HEK293 (cell line): ENCODE results near the gene PKIB.

Experiments
- OVOL3 ChIP-seq: fragments of 450-650 bp; formaldehyde crosslinking; IDR thresholded peaks from 2 replicates; pipeline ENCODE4 v1.5.1; 2016; ENCODE audit warnings: missing biosample characterization, missing genetic modification characterization
- SCRT1 ChIP-seq: fragments of 450-650 bp; formaldehyde crosslinking; IDR thresholded peaks from 2 replicates; pipeline ENCODE4 v1.5.1; 2016; ENCODE audit warnings: missing biosample characterization, missing genetic modification characterization, borderline replicate concordance
- SP2 ChIP-seq: fragments of 450-650 bp; formaldehyde crosslinking; IDR thresholded peaks from 2 replicates; pipeline ENCODE4 v1.5.1; 2016; ENCODE audit warnings: missing biosample characterization, missing genetic modification characterization
- ZBTB8A ChIP-seq: fragments of 450-650 bp; formaldehyde crosslinking; IDR thresholded peaks from 2 replicates; pipeline ENCODE4 v1.5.1; 2016; ENCODE audit warnings: missing biosample characterization, missing genetic modification characterization
- ZNF175 ChIP-seq: fragments of 450-650 bp; formaldehyde crosslinking; IDR thresholded peaks from 2 replicates; pipeline ENCODE4 v1.5.1; 2016; ENCODE audit warnings: missing biosample characterization, missing genetic modification characterization
- ZNF23 ChIP-seq: fragments of 450-650 bp; formaldehyde crosslinking; IDR thresholded peaks from 2 replicates; pipeline ENCODE4 v1.5.1; 2016; ENCODE audit warnings: missing biosample characterization, missing genetic modification characterization, borderline replicate concordance
- ZNF239 ChIP-seq: fragments of 450-650 bp; formaldehyde crosslinking; IDR thresholded peaks from 2 replicates; pipeline ENCODE4 v1.5.1; 2016; ENCODE audit warnings: missing biosample characterization, missing genetic modification characterization
- ZNF266 ChIP-seq: fragments of 450-650 bp; formaldehyde crosslinking; IDR thresholded peaks from 2 replicates; pipeline ENCODE4 v1.5.1; 2016; ENCODE audit warnings: missing biosample characterization, missing genetic modification characterization, low read depth
- ZNF335 ChIP-seq: fragments of 450-650 bp; formaldehyde crosslinking; conservative IDR thresholded peaks from 2 replicates; pipeline ENCODE4 v1.5.1; 2016; ENCODE audit warnings: missing biosample characterization, missing genetic modification characterization
- ZNF350 ChIP-seq: fragments of 450-650 bp; formaldehyde crosslinking; IDR thresholded peaks from 2 replicates; pipeline ENCODE4 v1.5.0; 2017; ENCODE audit warnings: missing biosample characterization, mild to moderate bottlenecking, missing genetic modification characterization
- ZNF544 ChIP-seq: fragments of 450-650 bp; formaldehyde crosslinking; IDR thresholded peaks from 2 replicates; pipeline ENCODE4 v1.5.0; 2017; ENCODE audit warnings: missing biosample characterization, missing genetic modification characterization
- ZNF701 ChIP-seq: fragments of 450-650 bp; formaldehyde crosslinking; IDR thresholded peaks from 2 replicates; pipeline ENCODE4 v1.5.1; 2016; ENCODE audit warnings: missing biosample characterization, missing genetic modification characterization
- ZNF776 ChIP-seq: fragments of 450-650 bp; formaldehyde crosslinking; IDR thresholded peaks from 2 replicates; pipeline ENCODE4 v1.5.0; 2017; ENCODE audit warnings: missing biosample characterization, missing genetic modification characterization, borderline replicate concordance
- ZSCAN16 ChIP-seq: fragments of 450-650 bp; formaldehyde crosslinking; IDR thresholded peaks from 2 replicates; pipeline ENCODE4 v1.5.1; 2016; ENCODE audit warnings: missing biosample characterization, missing genetic modification characterization
- TF ChIP-seq, protein P1 (sequence below): fragments of 450-650 bp; formaldehyde crosslinking; IDR thresholded peaks from 2 replicates; pipeline ENCODE4 v1.5.1; 2016; ENCODE audit warnings: missing biosample characterization, missing genetic modification characterization
- TF ChIP-seq, protein P2 (sequence below): fragments of 450-650 bp; formaldehyde crosslinking; IDR thresholded peaks from 2 replicates; pipeline ENCODE4 v1.5.1; 2016; ENCODE audit warnings: missing biosample characterization, missing genetic modification characterization
- TF ChIP-seq, protein P3 (sequence below): fragments of 450-650 bp; formaldehyde crosslinking; IDR thresholded peaks from 2 replicates; pipeline ENCODE4 v1.5.1; 2016; ENCODE audit warnings: missing biosample characterization, missing genetic modification characterization
- TF ChIP-seq, protein P4 (sequence below): fragments of 450-650 bp; formaldehyde crosslinking; IDR thresholded peaks from 2 replicates; pipeline ENCODE4 v1.5.1; 2017; ENCODE audit warnings: missing biosample characterization, missing genetic modification characterization
- TF ChIP-seq, protein P5 (sequence below): fragments of 450-650 bp; formaldehyde crosslinking; IDR thresholded peaks from 2 replicates; pipeline ENCODE4 v1.5.1; 2016; ENCODE audit warnings: missing biosample characterization, missing genetic modification characterization
- TF ChIP-seq, protein P6 (sequence below): fragments of 450-650 bp; formaldehyde crosslinking; IDR thresholded peaks from 2 replicates; pipeline ENCODE4 v1.5.1; 2016; ENCODE audit warnings: missing biosample characterization, missing genetic modification characterization
- TF ChIP-seq, protein P7 (sequence below): fragments of 450-650 bp; formaldehyde crosslinking; IDR thresholded peaks from 2 replicates; pipeline ENCODE4 v1.5.0; 2017; ENCODE audit warnings: missing biosample characterization, missing genetic modification characterization, borderline replicate concordance

The PKIB gene

DNA sequence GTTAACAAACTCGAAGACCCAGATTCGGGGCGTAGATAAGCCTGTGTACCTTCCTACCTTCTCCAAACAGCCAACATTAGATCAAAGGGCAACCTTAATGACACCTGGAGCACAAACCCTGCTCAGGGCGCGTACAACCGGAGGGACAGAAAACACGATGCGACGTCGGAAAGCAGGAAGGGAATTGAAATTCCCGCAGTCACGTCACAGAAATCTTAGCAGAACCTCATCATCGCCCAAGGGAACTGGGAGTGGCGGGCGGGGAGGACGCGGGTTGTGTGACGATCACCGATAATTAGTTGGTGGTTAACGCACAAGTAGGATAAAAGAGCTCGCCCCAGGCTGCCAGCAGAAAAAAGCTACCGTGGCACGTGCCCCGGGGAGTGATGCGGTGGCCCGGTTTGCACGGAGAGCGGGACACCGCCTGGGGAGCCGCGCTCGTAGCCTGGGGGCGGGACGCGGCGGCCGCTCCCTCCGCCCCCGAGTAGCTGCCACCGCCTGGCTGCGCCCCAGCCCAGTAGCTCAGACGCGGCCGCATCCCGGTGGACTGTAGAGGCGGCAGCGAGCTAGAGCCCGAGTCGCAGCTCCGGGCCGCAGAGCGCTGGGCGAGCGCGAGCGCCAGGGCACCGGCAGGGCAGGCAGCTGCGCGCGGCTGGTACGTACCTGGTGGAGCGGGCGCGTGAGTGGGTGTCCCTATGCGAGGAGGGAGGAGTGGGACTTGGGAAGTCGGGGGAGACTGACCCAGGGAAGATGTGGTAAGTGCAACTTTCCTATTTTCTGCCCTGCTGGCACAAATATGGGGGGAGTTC, at the start of gene PKIB (continued):
- TF ChIP-seq ZBTB8A (tag by site-specific recombination): peak; percentile 76
- no peak for TF ChIP-seq SCRT1
- TF ChIP-seq, protein P1, sequence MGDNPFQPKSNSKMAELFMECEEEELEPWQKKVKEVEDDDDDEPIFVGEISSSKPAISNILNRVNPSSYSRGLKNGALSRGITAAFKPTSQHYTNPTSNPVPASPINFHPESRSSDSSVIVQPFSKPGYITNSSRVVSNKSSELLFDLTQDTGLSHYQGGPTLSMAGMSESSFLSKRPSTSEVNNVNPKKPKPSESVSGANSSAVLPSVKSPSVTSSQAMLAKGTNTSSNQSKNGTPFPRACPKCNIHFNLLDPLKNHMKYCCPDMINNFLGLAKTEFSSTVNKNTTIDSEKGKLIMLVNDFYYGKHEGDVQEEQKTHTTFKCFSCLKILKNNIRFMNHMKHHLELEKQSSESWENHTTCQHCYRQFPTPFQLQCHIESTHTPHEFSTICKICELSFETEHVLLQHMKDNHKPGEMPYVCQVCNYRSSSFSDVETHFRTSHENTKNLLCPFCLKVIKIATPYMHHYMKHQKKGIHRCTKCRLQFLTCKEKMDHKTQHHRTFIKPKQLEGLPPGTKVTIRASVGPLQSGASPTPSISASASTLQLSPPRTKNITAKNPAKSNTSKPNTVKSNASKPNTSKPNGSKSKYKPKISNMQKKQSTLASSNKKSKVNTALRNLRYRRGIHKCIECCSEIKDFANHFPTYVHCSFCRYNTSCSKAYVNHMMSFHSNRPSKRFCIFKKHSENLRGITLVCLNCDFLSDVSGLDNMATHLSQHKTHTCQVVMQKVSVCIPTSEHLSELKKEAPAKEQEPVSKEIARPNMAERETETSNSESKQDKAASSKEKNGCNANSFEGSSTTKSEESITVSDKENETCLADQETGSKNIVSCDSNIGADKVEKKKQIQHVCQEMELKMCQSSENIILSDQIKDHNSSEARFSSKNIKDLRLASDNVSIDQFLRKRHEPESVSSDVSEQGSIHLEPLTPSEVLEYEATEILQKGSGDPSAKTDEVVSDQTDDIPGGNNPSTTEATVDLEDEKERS (tag by site-specific recombination): no peak
- TF ChIP-seq, protein P2, sequence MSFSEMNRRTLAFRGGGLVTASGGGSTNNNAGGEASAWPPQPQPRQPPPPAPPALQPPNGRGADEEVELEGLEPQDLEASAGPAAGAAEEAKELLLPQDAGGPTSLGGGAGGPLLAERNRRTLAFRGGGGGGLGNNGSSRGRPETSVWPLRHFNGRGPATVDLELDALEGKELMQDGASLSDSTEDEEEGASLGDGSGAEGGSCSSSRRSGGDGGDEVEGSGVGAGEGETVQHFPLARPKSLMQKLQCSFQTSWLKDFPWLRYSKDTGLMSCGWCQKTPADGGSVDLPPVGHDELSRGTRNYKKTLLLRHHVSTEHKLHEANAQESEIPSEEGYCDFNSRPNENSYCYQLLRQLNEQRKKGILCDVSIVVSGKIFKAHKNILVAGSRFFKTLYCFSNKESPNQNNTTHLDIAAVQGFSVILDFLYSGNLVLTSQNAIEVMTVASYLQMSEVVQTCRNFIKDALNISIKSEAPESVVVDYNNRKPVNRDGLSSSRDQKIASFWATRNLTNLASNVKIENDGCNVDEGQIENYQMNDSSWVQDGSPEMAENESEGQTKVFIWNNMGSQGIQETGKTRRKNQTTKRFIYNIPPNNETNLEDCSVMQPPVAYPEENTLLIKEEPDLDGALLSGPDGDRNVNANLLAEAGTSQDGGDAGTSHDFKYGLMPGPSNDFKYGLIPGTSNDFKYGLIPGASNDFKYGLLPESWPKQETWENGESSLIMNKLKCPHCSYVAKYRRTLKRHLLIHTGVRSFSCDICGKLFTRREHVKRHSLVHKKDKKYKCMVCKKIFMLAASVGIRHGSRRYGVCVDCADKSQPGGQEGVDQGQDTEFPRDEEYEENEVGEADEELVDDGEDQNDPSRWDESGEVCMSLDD (tag by site-specific recombination): no peak; the same call in 1 of the 2 replicates
- no peak for TF ChIP-seq ZNF335 (tag by site-specific recombination)
- TF ChIP-seq ZNF175 (tag by site-specific recombination): no peak
- peak; percentile 33; the same call in 1 of the 2 replicates for TF ChIP-seq SP2
- TF ChIP-seq, protein P3, sequence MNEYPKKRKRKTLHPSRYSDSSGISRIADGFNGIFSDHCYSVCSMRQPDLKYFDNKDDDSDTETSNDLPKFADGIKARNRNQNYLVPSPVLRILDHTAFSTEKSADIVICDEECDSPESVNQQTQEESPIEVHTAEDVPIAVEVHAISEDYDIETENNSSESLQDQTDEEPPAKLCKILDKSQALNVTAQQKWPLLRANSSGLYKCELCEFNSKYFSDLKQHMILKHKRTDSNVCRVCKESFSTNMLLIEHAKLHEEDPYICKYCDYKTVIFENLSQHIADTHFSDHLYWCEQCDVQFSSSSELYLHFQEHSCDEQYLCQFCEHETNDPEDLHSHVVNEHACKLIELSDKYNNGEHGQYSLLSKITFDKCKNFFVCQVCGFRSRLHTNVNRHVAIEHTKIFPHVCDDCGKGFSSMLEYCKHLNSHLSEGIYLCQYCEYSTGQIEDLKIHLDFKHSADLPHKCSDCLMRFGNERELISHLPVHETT (tag by site-specific recombination): 0 out of 2 replicates have a peak, but pooled peaks have one; percentile 50
- TF ChIP-seq OVOL3 (tag by site-specific recombination): no peak
- no peak for TF ChIP-seq ZNF544 (tag by site-specific recombination)
- no peak for TF ChIP-seq ZNF776
- TF ChIP-seq ZSCAN16 (tag by site-specific recombination): peak; percentile 67; the same call in 1 of the 2 replicates
- TF ChIP-seq ZNF266 (tag by site-specific recombination): no peak
- TF ChIP-seq ZNF239 (tag by site-specific recombination): no peak
- TF ChIP-seq ZNF23 (tag by site-specific recombination): no peak
- TF ChIP-seq ZNF350 (tag by site-specific recombination): no peak
- TF ChIP-seq, protein P4, sequence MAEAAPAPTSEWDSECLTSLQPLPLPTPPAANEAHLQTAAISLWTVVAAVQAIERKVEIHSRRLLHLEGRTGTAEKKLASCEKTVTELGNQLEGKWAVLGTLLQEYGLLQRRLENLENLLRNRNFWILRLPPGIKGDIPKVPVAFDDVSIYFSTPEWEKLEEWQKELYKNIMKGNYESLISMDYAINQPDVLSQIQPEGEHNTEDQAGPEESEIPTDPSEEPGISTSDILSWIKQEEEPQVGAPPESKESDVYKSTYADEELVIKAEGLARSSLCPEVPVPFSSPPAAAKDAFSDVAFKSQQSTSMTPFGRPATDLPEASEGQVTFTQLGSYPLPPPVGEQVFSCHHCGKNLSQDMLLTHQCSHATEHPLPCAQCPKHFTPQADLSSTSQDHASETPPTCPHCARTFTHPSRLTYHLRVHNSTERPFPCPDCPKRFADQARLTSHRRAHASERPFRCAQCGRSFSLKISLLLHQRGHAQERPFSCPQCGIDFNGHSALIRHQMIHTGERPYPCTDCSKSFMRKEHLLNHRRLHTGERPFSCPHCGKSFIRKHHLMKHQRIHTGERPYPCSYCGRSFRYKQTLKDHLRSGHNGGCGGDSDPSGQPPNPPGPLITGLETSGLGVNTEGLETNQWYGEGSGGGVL (tag by site-specific recombination): peak; percentile 55; the same call in 1 of the 2 replicates
- TF ChIP-seq, protein P5, sequence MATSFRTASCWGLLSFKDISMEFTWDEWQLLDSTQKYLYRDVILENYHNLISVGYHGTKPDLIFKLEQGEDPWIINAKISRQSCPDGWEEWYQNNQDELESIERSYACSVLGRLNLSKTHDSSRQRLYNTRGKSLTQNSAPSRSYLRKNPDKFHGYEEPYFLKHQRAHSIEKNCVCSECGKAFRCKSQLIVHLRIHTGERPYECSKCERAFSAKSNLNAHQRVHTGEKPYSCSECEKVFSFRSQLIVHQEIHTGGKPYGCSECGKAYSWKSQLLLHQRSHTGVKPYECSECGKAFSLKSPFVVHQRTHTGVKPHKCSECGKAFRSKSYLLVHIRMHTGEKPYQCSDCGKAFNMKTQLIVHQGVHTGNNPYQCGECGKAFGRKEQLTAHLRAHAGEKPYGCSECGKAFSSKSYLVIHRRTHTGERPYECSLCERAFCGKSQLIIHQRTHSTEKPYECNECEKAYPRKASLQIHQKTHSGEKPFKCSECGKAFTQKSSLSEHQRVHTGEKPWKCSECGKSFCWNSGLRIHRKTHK (tag by site-specific recombination): no peak
- TF ChIP-seq, protein P6, sequence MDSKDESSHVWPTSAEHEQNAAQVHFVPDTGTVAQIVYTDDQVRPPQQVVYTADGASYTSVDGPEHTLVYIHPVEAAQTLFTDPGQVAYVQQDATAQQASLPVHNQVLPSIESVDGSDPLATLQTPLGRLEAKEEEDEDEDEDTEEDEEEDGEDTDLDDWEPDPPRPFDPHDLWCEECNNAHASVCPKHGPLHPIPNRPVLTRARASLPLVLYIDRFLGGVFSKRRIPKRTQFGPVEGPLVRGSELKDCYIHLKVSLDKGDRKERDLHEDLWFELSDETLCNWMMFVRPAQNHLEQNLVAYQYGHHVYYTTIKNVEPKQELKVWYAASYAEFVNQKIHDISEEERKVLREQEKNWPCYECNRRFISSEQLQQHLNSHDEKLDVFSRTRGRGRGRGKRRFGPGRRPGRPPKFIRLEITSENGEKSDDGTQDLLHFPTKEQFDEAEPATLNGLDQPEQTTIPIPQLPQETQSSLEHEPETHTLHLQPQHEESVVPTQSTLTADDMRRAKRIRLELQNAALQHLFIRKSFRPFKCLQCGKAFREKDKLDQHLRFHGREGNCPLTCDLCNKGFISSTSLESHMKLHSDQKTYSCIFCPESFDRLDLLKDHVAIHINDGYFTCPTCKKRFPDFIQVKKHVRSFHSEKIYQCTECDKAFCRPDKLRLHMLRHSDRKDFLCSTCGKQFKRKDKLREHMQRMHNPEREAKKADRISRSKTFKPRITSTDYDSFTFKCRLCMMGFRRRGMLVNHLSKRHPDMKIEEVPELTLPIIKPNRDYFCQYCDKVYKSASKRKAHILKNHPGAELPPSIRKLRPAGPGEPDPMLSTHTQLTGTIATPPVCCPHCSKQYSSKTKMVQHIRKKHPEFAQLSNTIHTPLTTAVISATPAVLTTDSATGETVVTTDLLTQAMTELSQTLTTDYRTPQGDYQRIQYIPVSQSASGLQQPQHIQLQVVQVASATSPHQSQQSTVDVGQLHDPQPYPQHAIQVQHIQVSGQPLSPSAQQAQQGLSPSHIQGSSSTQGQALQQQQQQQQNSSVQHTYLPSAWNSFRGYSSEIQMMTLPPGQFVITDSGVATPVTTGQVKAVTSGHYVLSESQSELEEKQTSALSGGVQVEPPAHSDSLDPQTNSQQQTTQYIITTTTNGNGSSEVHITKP (tag by site-specific recombination): no peak
- TF ChIP-seq, protein P7, sequence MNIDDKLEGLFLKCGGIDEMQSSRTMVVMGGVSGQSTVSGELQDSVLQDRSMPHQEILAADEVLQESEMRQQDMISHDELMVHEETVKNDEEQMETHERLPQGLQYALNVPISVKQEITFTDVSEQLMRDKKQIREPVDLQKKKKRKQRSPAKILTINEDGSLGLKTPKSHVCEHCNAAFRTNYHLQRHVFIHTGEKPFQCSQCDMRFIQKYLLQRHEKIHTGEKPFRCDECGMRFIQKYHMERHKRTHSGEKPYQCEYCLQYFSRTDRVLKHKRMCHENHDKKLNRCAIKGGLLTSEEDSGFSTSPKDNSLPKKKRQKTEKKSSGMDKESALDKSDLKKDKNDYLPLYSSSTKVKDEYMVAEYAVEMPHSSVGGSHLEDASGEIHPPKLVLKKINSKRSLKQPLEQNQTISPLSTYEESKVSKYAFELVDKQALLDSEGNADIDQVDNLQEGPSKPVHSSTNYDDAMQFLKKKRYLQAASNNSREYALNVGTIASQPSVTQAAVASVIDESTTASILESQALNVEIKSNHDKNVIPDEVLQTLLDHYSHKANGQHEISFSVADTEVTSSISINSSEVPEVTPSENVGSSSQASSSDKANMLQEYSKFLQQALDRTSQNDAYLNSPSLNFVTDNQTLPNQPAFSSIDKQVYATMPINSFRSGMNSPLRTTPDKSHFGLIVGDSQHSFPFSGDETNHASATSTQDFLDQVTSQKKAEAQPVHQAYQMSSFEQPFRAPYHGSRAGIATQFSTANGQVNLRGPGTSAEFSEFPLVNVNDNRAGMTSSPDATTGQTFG (tag by site-specific recombination): no peak
- TF ChIP-seq ZNF701: no peak
